GM12873 (cell line): Measurements from ENCODE around the gene SERPINB5.

Source experiments
- TF ChIP-seq, protein P1 (sequence below): IDR thresholded peaks from 2 replicates; pipeline ENCODE4 v1.5.1; 2012; ENCODE audit warnings: low read depth, mild to moderate bottlenecking, moderate library complexity, low read length, control low read depth; ENCODE audit not compliant: insufficient read depth; ENCODE audit errors: missing control alignments

Gene SERPINB5, protein sequence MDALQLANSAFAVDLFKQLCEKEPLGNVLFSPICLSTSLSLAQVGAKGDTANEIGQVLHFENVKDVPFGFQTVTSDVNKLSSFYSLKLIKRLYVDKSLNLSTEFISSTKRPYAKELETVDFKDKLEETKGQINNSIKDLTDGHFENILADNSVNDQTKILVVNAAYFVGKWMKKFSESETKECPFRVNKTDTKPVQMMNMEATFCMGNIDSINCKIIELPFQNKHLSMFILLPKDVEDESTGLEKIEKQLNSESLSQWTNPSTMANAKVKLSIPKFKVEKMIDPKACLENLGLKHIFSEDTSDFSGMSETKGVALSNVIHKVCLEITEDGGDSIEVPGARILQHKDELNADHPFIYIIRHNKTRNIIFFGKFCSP

DNA sequence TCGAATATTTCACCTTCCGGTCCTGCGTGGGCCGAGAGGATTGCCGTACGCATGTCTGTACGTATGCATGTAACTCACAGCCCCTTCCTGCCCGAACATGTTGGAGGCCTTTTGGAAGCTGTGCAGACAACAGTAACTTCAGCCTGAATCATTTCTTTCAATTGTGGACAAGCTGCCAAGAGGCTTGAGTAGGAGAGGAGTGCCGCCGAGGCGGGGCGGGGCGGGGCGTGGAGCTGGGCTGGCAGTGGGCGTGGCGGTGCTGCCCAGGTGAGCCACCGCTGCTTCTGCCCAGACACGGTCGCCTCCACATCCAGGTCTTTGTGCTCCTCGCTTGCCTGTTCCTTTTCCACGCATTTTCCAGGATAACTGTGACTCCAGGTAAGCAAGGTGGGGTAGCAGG, at the start of gene SERPINB5:
Gene SERPINB5 (plus strand): TSS at position 291 of the 400 bp plus-strand sequence. CDS start 7,471 bp downstream, outside the sequence.
- TF ChIP-seq, protein P1, sequence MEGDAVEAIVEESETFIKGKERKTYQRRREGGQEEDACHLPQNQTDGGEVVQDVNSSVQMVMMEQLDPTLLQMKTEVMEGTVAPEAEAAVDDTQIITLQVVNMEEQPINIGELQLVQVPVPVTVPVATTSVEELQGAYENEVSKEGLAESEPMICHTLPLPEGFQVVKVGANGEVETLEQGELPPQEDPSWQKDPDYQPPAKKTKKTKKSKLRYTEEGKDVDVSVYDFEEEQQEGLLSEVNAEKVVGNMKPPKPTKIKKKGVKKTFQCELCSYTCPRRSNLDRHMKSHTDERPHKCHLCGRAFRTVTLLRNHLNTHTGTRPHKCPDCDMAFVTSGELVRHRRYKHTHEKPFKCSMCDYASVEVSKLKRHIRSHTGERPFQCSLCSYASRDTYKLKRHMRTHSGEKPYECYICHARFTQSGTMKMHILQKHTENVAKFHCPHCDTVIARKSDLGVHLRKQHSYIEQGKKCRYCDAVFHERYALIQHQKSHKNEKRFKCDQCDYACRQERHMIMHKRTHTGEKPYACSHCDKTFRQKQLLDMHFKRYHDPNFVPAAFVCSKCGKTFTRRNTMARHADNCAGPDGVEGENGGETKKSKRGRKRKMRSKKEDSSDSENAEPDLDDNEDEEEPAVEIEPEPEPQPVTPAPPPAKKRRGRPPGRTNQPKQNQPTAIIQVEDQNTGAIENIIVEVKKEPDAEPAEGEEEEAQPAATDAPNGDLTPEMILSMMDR, result no peak

GRCh38 chr18:63427558-63427957, 49.2 kb upstream of the SERPINB5 start:
- TF ChIP-seq, protein P1, result no peak

DNA sequence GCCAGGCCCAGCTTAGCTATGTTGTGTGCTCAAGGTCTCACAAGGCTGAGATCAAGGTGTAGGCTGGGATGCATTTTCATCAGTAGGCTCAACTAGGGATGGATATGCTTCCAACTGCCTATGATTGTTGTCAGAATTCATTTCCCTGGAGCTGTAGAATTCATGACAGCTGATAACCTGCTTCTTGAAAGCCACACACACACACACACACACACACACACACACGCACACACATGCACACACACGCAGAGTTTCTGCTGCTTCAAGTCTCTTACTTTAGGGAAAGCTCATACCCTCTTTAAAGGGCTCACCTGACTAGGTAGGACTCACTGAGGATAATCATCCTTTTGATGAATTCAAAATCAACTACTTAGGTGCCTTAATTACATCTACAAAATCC, 46.2 kb upstream of the SERPINB5 start:
- TF ChIP-seq, protein P1, result no peak

DNA sequence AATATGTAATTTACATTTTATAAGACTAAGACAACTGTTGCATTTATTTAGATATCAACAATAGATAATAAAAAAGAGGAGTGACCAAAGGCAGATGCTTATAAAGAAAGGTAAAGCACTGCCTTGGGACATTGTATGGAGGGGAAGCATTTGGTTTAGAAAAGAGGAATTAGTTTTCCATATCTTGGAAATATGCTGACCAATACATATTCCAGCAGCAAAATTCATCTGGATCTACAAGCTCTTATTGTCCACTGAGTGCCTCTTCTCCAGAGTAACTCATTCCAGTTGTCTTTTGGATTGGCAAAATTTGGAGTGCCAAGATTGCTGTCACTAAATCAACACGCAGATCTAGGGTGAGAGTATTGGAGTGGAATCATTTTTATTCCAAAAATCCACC, 45.6 kb upstream of the SERPINB5 start:
- TF ChIP-seq, protein P1, result no peak

DNA sequence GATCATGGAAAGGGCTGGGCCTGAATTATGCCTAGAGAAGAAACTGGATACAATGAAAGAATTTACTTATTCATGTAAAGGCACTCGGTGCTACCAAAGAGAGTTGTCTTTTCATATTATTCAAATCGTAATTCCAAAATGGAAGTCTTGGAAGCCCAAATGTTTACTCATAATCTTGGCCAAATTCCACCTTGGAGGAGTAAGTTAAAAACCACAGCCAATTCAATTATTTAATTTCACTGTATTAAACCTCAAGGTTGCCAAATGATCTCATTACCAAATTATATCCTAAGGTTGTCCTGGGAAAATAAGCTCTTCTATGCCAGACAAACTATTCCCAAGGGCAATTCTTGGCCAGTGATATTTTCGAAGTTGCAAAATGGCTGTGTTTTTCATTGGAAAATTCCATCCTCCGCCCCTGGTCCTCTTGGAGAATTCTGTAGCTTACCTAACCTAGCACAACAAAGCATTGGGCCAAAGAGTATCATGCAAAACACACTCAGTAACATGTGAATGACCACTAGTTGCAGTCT, 43.4 kb upstream of the SERPINB5 start:
- TF ChIP-seq, protein P1, result no peak

DNA sequence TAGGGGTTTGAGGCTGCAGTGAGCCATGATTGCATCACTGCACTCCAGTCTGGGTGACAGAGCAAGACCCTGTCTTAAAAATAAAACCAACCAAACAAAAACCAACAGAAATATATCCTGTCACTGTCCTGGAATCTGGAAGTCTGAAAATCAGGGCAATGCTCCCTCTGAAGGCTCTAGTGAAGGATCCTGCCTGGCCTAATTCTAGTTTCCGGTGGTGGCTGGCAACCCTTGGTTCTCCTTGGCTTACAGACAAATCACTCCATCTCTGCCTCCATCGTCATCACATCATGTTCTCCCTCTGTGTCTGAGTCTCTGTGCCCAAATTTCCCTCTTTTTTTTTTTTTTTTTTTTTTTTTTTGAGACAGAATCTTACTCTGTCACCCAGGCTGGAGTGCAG, 38.6 kb upstream of the SERPINB5 start:
- TF ChIP-seq, protein P1, result no peak

GRCh38 chr18:63439334-63439733, 37.4 kb upstream of the SERPINB5 start:
- TF ChIP-seq, protein P1, result peak; percentile 83
